Ascending aorta (tissue), 2 donors: ENCODE measurements around the gene OMP. TPM values are rescaled to one million over a fixed set of nuclear protein-coding genes. Genes with fewer than 3 reads are reported as not detected.

ENCODE experiments used
- DNase-seq, 2 donors: peaks; one replicate each; pipeline ENCODE4 v3.0.0-alpha.2; 2019; ENCODE audit warnings: low spot score in 2 of 2
- H3K27ac ChIP-seq, 2 donors: fragments of 200-600 bp; sonication (generic); one replicate each; pipeline ENCODE4 v1.5.1; 2016 to 2017; ENCODE audit warnings: mild to moderate bottlenecking in 1 of 2
- H3K27me3 ChIP-seq: fragments of 200-600 bp; sonication (generic); one replicate; pipeline ENCODE4 v1.5.1; 2017
- H3K36me3 ChIP-seq, 2 donors: fragments of 200-600 bp; sonication (generic); one replicate each; pipeline ENCODE4 v1.5.1; 2016
- H3K4me1 ChIP-seq, 2 donors: fragments of 200-600 bp; sonication (generic); one replicate each; pipeline ENCODE4 v1.5.1; 2016 to 2017; ENCODE audit warnings: mild to moderate bottlenecking in 1 of 2
- H3K4me3 ChIP-seq, 2 donors: fragments of 200-600 bp; sonication (generic); one replicate each; pipeline ENCODE4 v1.5.1; 2016 to 2017; ENCODE audit warnings: mild to moderate bottlenecking in 1 of 2
- H3K9me3 ChIP-seq, 2 donors: fragments of 200-600 bp; sonication (generic); one replicate each; pipeline ENCODE4 v1.5.1; 2016
- intact Hi-C: fragments of 100-400 bp; cut with DNase I; formaldehyde crosslinking; loops from one replicate; pipeline ENCODE4 v1.15.1; 2023
- total RNA-seq: library from RNA; depleted of rRNA; stranded (reverse); fragments of >200 nt; gene quantifications from one replicate; pipeline ENCODE4 v1.1.0, GENCODE V29; 2016
- TF ChIP-seq, protein P1 (sequence below), 3 experiments: fragments of 200-600 bp in 2 of 3; fragments of 450-650 bp in 1 of 3; sonication (generic) in 2 of 3; IDR thresholded peaks; one replicate each; pipeline ENCODE4 v1.5.1; 2016 to 2019; ENCODE audit warnings: antibody characterized with exemption in 3 of 3, mild to moderate bottlenecking in 1 of 3, moderate library complexity in 1 of 3

The OMP gene
- total RNA-seq, 1 donor from 2014 or later = not detected

DNA sequence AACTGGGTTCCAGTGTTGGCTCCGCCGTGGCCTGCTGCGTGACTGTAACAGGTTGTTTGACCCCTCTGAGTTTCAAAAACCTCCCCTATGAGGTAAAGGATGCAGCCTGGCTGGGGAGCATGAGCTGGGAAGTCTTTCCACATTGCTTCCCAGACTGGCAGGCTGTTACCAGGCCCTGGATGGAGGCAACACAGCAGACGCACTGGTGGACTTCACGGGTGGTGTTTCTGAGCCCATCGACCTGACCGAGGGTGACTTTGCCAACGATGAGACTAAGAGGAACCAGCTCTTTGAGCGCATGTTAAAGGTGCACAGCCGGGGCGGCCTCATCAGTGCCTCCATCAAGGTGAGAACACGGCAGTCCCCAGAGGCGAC is 11.4 kb downstream of the OMP start:
- H3K27me3 ChIP-seq = no peaks in the 10 kb centered on the region
- no peak overlapping the region for H3K27ac ChIP-seq
- no peaks in the 10 kb centered on the region for H3K4me1 ChIP-seq
- intact Hi-C loops = loop anchor here (5.0 kb wide), 1 partner anchor 67 kb away; no protein-coding TSS in a partner anchor
- H3K9me3 ChIP-seq = no peaks in the 10 kb centered on the region
- TF ChIP-seq, protein P1, sequence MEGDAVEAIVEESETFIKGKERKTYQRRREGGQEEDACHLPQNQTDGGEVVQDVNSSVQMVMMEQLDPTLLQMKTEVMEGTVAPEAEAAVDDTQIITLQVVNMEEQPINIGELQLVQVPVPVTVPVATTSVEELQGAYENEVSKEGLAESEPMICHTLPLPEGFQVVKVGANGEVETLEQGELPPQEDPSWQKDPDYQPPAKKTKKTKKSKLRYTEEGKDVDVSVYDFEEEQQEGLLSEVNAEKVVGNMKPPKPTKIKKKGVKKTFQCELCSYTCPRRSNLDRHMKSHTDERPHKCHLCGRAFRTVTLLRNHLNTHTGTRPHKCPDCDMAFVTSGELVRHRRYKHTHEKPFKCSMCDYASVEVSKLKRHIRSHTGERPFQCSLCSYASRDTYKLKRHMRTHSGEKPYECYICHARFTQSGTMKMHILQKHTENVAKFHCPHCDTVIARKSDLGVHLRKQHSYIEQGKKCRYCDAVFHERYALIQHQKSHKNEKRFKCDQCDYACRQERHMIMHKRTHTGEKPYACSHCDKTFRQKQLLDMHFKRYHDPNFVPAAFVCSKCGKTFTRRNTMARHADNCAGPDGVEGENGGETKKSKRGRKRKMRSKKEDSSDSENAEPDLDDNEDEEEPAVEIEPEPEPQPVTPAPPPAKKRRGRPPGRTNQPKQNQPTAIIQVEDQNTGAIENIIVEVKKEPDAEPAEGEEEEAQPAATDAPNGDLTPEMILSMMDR (IDR thresholded peaks at IDR 0.05) = no peak
- H3K36me3 ChIP-seq = peaks cover 5 to 16% of the 10 kb centered on the region in 2 donors
- no peak overlapping the region for H3K4me3 ChIP-seq
- DNase-seq = no peak

DNA sequence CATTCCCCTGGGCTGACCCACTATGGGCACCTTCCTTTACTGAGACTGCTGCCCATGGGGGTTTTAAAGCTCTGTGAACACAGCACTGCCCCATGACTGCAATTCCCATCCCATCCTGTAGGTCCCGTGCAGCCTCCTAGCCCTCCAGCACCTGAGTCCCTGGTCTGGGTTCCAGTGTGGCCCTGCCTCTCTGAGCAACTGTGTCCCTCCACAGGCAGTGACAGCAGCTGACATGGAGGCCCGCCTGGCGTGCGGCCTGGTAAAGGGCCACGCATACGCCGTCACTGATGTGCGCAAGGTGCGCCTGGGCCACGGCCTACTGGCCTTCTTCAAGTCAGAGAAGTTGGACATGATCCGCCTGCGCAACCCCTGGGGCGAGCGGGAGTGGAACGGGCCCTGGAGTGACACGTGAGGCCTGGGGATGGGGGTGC is 12.6 kb downstream of the OMP start:
- DNase-seq = no peak
- intact Hi-C loops = no loop called here

DNA sequence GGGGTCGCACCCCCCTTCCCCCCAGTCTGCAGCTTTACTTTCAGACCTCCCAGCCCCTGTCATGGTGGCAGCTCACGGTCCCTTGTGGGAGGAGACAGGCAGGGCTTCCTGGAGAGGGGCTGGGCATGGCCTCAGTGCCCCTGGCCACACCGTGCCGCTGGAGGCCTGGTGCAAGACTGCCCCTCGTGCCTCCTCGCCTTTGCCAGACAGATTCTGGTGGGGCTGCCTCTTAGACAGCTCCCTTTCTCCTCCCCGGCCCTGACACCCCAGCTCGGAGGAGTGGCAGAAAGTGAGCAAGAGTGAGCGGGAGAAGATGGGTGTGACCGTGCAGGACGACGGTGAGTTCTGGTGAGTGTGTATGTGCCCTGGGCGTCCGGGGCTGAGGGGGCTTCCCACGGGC is 13.3 kb downstream of the OMP start:
- Histone ChIP-seq H3K9me3 (no peaks in the 10 kb centered on the region), H3K4me1 (no peaks in the 10 kb centered on the region), H3K36me3 (peaks cover 11 to 31% of the 10 kb centered on the region in 2 donors), H3K27ac (no peak overlapping the region), H3K4me3 (no peak overlapping the region), H3K27me3 (no peaks in the 10 kb centered on the region)
- TF ChIP-seq, protein P1 (IDR thresholded peaks at IDR 0.05) = no peak
- DNase-seq = no peak
- intact Hi-C loops = no loop called here

More for the DNA sequence above, 12.6 kb downstream of the OMP start:
- no peaks in the 10 kb centered on the region for H3K4me1 ChIP-seq
- TF ChIP-seq, protein P1 (IDR thresholded peaks at IDR 0.05) = no peak
- H3K36me3 ChIP-seq = peaks cover 5 to 24% of the 10 kb centered on the region in 2 donors
- H3K4me3 ChIP-seq = no peak overlapping the region
- H3K27ac ChIP-seq = no peak overlapping the region
- H3K9me3 ChIP-seq = no peaks in the 10 kb centered on the region
- no peaks in the 10 kb centered on the region for H3K27me3 ChIP-seq

DNA sequence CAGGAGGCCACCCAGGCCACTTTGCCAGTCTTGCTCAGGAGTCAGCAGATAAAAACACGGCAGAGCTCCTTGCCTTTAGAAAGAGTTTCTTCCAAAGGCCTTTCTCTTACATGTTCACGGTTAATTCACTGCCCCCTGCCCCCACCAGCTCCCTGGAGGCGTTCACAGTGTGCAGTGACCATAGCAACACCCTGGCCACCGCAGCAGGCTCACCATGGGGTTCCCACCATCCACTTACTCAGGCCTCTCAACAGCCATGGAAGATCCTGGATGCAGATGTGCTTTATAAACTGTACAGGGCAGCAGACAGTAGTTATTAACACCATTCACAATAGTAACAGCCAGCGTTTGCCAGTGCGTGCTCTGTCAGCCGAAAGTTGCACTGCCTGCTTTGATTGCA is 14.9 kb downstream of the OMP start:
- H3K36me3 ChIP-seq = peaks cover 17 to 45% of the 10 kb centered on the region in 2 donors
- no peak overlapping the region for H3K4me3 ChIP-seq
- no peaks in the 10 kb centered on the region for H3K9me3 ChIP-seq
- DNase-seq = no peak
- TF ChIP-seq, protein P1 (IDR thresholded peaks at IDR 0.05) = no peak
- intact Hi-C loops = no loop called here
- no peak overlapping the region for H3K27ac ChIP-seq
- no peaks in the 10 kb centered on the region for H3K4me1 ChIP-seq
- H3K27me3 ChIP-seq = no peaks in the 10 kb centered on the region

DNA sequence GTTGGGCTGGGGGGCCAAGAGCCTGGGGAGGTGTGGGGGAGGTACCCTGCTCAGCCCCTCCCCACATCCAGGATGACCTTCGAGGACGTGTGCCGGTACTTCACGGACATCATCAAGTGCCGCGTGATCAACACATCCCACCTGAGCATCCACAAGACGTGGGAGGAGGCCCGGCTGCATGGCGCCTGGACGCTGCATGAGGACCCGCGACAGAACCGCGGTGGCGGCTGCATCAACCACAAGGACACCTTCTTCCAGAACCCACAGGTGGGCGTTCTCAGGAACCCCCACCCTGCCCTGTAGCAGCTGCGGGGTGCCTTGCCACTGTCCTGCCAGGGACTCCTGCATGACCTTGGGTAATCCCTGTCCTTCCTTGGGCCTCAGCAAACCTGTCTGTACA is 15.4 kb downstream of the OMP start:
- no peak for DNase-seq
- Histone ChIP-seq H3K27ac (no peak overlapping the region), H3K4me3 (no peak overlapping the region), H3K4me1 (no peaks in the 10 kb centered on the region), H3K9me3 (no peaks in the 10 kb centered on the region), H3K36me3 (peaks cover 17 to 45% of the 10 kb centered on the region in 2 donors), H3K27me3 (no peaks in the 10 kb centered on the region)
- TF ChIP-seq, protein P1 (IDR thresholded peaks at IDR 0.05) = no peak
- intact Hi-C loops = no loop called here

DNA sequence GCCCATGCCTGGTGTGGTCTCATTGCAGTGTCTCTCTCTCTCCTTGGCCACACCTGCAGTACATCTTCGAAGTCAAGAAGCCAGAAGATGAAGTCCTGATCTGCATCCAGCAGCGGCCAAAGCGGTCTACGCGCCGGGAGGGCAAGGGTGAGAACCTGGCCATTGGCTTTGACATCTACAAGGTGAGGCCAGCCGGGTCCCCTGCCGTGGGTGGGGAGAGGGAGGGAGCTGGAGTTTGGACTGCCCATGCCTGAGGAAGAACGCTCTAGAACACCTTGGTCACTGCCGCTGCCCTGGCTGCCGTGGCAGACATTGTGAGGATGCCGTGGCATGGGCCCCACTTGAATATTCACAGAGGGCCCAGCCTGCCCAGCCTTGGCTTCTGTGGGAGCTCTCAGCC is 16.3 kb downstream of the OMP start:
- DNase-seq = no peak
- H3K27ac ChIP-seq = no peak overlapping the region
- H3K4me1 ChIP-seq = no peaks in the 10 kb centered on the region
- peaks cover 17 to 45% of the 10 kb centered on the region in 2 donors for H3K36me3 ChIP-seq
- H3K27me3 ChIP-seq = no peaks in the 10 kb centered on the region
- intact Hi-C loops = no loop called here
- no peak overlapping the region for H3K4me3 ChIP-seq
- TF ChIP-seq, protein P1 (IDR thresholded peaks at IDR 0.05) = no peak
- no peaks in the 10 kb centered on the region for H3K9me3 ChIP-seq
